H1 (cell line): ENCODE data around the gene MIER2.

Experiments
- CBX8 ChIP-seq: fragments of 300-800, 300-1000 bp; sonication (generic); IDR thresholded peaks from 2 replicates; pipeline ENCODE4 v1.7.1; 2016; ENCODE audit warnings: low read depth, low read length, borderline replicate concordance
- CHD1 ChIP-seq: IDR thresholded peaks from 2 replicates; pipeline ENCODE4 v1.6.1; 2012; ENCODE audit warnings: low read depth, low read length, improper control_type of control experiment
- CREB1 ChIP-seq: IDR thresholded peaks from 2 replicates; pipeline ENCODE4 v1.6.1; 2012; ENCODE audit warnings: inconsistent platforms
- GABPA ChIP-seq: IDR thresholded peaks from 2 replicates; pipeline ENCODE4 v1.6.1; 2011; ENCODE audit warnings: mild to moderate bottlenecking, low read length, moderate library complexity, borderline replicate concordance; ENCODE audit not compliant: insufficient read depth
- POLR2A ChIP-seq, 2 experiments: IDR thresholded peaks; 1 replicate in 1 of 2; 2 replicates in 1 of 2; pipeline ENCODE4 v1.6.1; 2011; ENCODE audit warnings: low read depth in 2 of 2, low read length in 2 of 2, mild to moderate bottlenecking in 2 of 2; ENCODE audit errors: control extremely low read depth in 1 of 2
- RAD21 ChIP-seq, 2 experiments: IDR thresholded peaks in 1 of 2; conservative IDR thresholded peaks in 1 of 2; 2 replicates each; pipeline ENCODE4 v1.6.1; 2011; ENCODE audit warnings: low read depth in 2 of 2, low read length in 2 of 2, improper control_type of control experiment in 1 of 2, inconsistent platforms in 1 of 2, mild to moderate bottlenecking in 1 of 2, moderate library complexity in 1 of 2
- SIX5 ChIP-seq: IDR thresholded peaks from 2 replicates; pipeline ENCODE4 v1.6.1; 2011; ENCODE audit warnings: mild to moderate bottlenecking, low read depth, low read length
- TAF1 ChIP-seq: IDR thresholded peaks from 2 replicates; pipeline ENCODE4 v1.6.1; 2011; ENCODE audit warnings: mild to moderate bottlenecking, low read depth, low read length
- TCF12 ChIP-seq: IDR thresholded peaks from 2 replicates; pipeline ENCODE4 v1.6.1; 2011; ENCODE audit warnings: low read depth, mild to moderate bottlenecking, low read length
- YY1 ChIP-seq: IDR thresholded peaks from 2 replicates; pipeline ENCODE4 v1.6.1; 2011; ENCODE audit warnings: low read depth, mild to moderate bottlenecking, low read length
- ZNF274 ChIP-seq: IDR thresholded peaks from 2 replicates; pipeline ENCODE4 v1.7.0; 2012; ENCODE audit warnings: low read length, borderline replicate concordance; ENCODE audit errors: extremely low read depth
- TF ChIP-seq, protein P1 (sequence below), 3 experiments: IDR thresholded peaks; 1 replicate in 2 of 3; 2 replicates in 1 of 3; pipeline versions ENCODE4 v1.5.1 to v1.6.1; 2011; ENCODE audit warnings: low read length in 3 of 3, mild to moderate bottlenecking in 3 of 3, inconsistent platforms in 2 of 3, low read depth in 1 of 3, moderate library complexity in 1 of 3; ENCODE audit not compliant: insufficient read depth in 1 of 3; ENCODE audit errors: control extremely low read depth in 1 of 3

DNA sequence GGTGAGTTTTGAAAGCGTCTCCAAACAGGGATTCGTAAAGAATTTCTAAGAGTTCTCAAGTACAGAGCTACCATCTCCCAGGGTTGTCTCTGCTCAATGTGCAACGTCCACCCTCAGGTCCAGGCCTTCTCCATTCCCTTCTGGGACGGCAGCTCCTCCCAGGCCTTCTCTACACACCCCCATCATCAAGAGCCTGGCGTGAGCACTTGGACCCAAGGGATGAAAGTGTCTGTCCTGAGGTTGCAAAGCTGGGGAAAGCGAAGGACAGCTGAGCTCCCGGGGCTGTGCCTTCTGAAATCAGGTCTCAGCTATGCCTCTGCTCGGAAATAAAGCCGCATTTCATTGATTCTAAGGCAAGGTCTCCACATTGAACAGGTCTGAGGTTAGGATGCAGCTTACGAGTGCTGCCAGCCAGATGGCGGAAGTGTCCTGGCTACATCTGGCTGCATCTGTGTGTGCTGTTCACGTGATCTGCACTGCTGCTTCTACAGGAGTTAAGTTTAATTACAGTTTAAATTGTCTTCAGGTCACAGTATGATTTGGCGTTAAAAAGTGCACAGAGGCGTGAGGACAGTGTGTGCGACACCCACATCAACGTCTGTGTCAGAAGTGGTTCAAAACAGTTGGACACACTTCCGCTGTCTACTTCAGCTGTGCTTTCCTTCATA is 27.0 kb upstream of the MIER2 start:
- TF ChIP-seq, protein P1, sequence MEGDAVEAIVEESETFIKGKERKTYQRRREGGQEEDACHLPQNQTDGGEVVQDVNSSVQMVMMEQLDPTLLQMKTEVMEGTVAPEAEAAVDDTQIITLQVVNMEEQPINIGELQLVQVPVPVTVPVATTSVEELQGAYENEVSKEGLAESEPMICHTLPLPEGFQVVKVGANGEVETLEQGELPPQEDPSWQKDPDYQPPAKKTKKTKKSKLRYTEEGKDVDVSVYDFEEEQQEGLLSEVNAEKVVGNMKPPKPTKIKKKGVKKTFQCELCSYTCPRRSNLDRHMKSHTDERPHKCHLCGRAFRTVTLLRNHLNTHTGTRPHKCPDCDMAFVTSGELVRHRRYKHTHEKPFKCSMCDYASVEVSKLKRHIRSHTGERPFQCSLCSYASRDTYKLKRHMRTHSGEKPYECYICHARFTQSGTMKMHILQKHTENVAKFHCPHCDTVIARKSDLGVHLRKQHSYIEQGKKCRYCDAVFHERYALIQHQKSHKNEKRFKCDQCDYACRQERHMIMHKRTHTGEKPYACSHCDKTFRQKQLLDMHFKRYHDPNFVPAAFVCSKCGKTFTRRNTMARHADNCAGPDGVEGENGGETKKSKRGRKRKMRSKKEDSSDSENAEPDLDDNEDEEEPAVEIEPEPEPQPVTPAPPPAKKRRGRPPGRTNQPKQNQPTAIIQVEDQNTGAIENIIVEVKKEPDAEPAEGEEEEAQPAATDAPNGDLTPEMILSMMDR (IDR thresholded peaks at IDR 0.05; ENCODE audit: control extremely low read depth in 1 of 3, insufficient read depth in 1 of 3, low read depth in 1 of 3, low read length in 3 of 3): no peak
- no peak for TF ChIP-seq SIX5
- TF ChIP-seq CREB1: no peak
- TF ChIP-seq CHD1: no peak
- no peak for TF ChIP-seq YY1
- no peak for TF ChIP-seq TCF12
- TF ChIP-seq TAF1: no peak
- TF ChIP-seq POLR2A (IDR thresholded peaks at IDR 0.05; ENCODE audit: control extremely low read depth in 1 of 2, low read depth in 2 of 2, low read length in 2 of 2): no peak
- TF ChIP-seq RAD21 (IDR thresholded peaks at IDR 0.05 in 1 of 2, conservative IDR thresholded peaks at IDR 0.05 in 1 of 2; ENCODE audit: low read depth in 2 of 2, low read length in 2 of 2): no peak
- TF ChIP-seq GABPA: no peak
- TF ChIP-seq ZNF274: no peak
- TF ChIP-seq CBX8: no peak
